H9 (cell line): ENCODE measurements around the gene TSPYL2. TPM values are rescaled to one million over a fixed set of nuclear protein-coding genes. Genes with fewer than 3 reads are reported as not detected.

Source experiments
- DNase-seq: peaks from one replicate; pipeline ENCODE4 v3.0.0-alpha.2; 2017
- H2AFZ ChIP-seq: one replicate; pipeline ENCODE4 v1.6.1; 2013; ENCODE audit warnings: mild to moderate bottlenecking, low read length, control low read depth, moderate library complexity
- H2AK5ac ChIP-seq: 2 replicates; pipeline ENCODE4 v1.6.1; 2013; ENCODE audit warnings: low read length, control low read depth, mixed read lengths; ENCODE audit not compliant: insufficient read length
- H2BK120ac ChIP-seq: one replicate; pipeline ENCODE4 v1.6.1; 2013; ENCODE audit warnings: low read depth, mild to moderate bottlenecking, low read length, control low read depth, inconsistent platforms; ENCODE audit not compliant: poor library complexity, severe bottlenecking
- H2BK12ac ChIP-seq: 2 replicates; pipeline ENCODE4 v1.6.1; 2013; ENCODE audit warnings: low read length, control low read depth, mixed read lengths, low read depth; ENCODE audit not compliant: insufficient read length
- H2BK15ac ChIP-seq: 2 replicates; pipeline ENCODE4 v1.6.1; 2013; ENCODE audit warnings: low read depth, low read length, control low read depth
- H2BK20ac ChIP-seq: one replicate; pipeline ENCODE4 v1.6.1; 2013; ENCODE audit warnings: low read depth, mild to moderate bottlenecking, low read length, control low read depth, inconsistent platforms; ENCODE audit not compliant: poor library complexity, severe bottlenecking
- H2BK5ac ChIP-seq: 2 replicates; pipeline ENCODE4 v1.6.1; 2013; ENCODE audit warnings: low read length, control low read depth, mixed read lengths; ENCODE audit not compliant: insufficient read length
- H3K14ac ChIP-seq: 2 replicates; pipeline ENCODE4 v1.6.1; 2013; ENCODE audit warnings: low read length, control low read depth; ENCODE audit not compliant: insufficient read depth
- H3K18ac ChIP-seq: 2 replicates; pipeline ENCODE4 v1.6.1; 2013; ENCODE audit warnings: low read depth, mild to moderate bottlenecking, mixed read lengths, low read length, control low read depth; ENCODE audit not compliant: insufficient read length
- H3K23ac ChIP-seq: 2 replicates; pipeline ENCODE4 v1.6.1; 2013; ENCODE audit warnings: low read length, control low read depth, mixed read lengths, low read depth; ENCODE audit not compliant: insufficient read length
- H3K23me2 ChIP-seq: 2 replicates; pipeline ENCODE4 v1.6.1; 2013; ENCODE audit warnings: low read depth, mild to moderate bottlenecking, mixed read lengths, low read length, control low read depth; ENCODE audit not compliant: insufficient read length, poor library complexity, severe bottlenecking
- H3K27ac ChIP-seq: 2 replicates; pipeline ENCODE4 v1.5.1; 2013; ENCODE audit warnings: low read length, control low read depth, mixed read lengths, low read depth; ENCODE audit not compliant: insufficient read length
- H3K27me3 ChIP-seq: 2 replicates; pipeline ENCODE4 v1.6.1; 2013; ENCODE audit warnings: low read length, control low read depth, inconsistent platforms; ENCODE audit not compliant: insufficient read depth
- H3K4ac ChIP-seq: 2 replicates; pipeline ENCODE4 v1.6.1; 2013; ENCODE audit warnings: low read depth, mild to moderate bottlenecking, control low read depth, inconsistent platforms, low read length, moderate library complexity
- H3K4me1 ChIP-seq: 2 replicates; pipeline ENCODE4 v1.6.1; 2013; ENCODE audit warnings: low read length, control low read depth, inconsistent platforms; ENCODE audit not compliant: insufficient read depth
- H3K4me2 ChIP-seq: 2 replicates; pipeline ENCODE4 v1.6.1; 2013; ENCODE audit warnings: low read length, control low read depth, mixed read lengths; ENCODE audit not compliant: insufficient read length, insufficient read depth
- H3K56ac ChIP-seq: 2 replicates; pipeline ENCODE4 v1.6.1; 2013; ENCODE audit warnings: low read depth, mild to moderate bottlenecking, mixed read lengths, low read length, control low read depth; ENCODE audit not compliant: insufficient read length
- H3K79me1 ChIP-seq: 2 replicates; pipeline ENCODE4 v1.6.1; 2013; ENCODE audit warnings: low read depth, mild to moderate bottlenecking, moderate library complexity, low read length, control low read depth, inconsistent platforms; ENCODE audit not compliant: insufficient read depth, poor library complexity, severe bottlenecking
- H3K79me2 ChIP-seq: 2 replicates; pipeline ENCODE4 v1.6.1; 2013; ENCODE audit warnings: low read length, control low read depth, inconsistent platforms; ENCODE audit not compliant: insufficient read depth
- H3K9ac ChIP-seq: 2 replicates; pipeline ENCODE4 v1.6.1; 2013; ENCODE audit warnings: low read length, control low read depth, mixed read lengths; ENCODE audit not compliant: insufficient read length; ENCODE audit errors: extremely low read depth
- H3K9me3 ChIP-seq: one replicate; pipeline ENCODE4 v1.6.1; 2013; ENCODE audit warnings: low read depth, low read length, inconsistent platforms; ENCODE audit not compliant: control insufficient read depth
- H3T11ph ChIP-seq: one replicate; pipeline ENCODE4 v1.6.1; 2013; ENCODE audit warnings: mild to moderate bottlenecking, low read length, control low read depth, inconsistent platforms
- H4K20me1 ChIP-seq: one replicate; pipeline ENCODE4 v1.6.1; 2013; ENCODE audit not compliant: control insufficient read depth, insufficient read length, insufficient read depth
- H4K5ac ChIP-seq: 2 replicates; pipeline ENCODE4 v1.6.1; 2013; ENCODE audit warnings: low read depth, mild to moderate bottlenecking, mixed read lengths, low read length, control low read depth; ENCODE audit not compliant: insufficient read length
- H4K8ac ChIP-seq: replicated peaks from 2 replicates; pipeline ENCODE4 v1.6.1; 2013; ENCODE audit warnings: low read length, control low read depth, mixed read lengths, low read depth; ENCODE audit not compliant: insufficient read length
- H4K91ac ChIP-seq: 2 replicates; pipeline ENCODE4 v1.6.1; 2013; ENCODE audit warnings: low read depth, mild to moderate bottlenecking, moderate library complexity, mixed read lengths, low read length, control low read depth; ENCODE audit not compliant: insufficient read length
- H3K27ac Mint-ChIP-seq, 3 experiments: 2 replicates in 2 of 3; 3 replicates in 1 of 3; pipeline ENCODE4 v1.8.0; 2020 to 2021; ENCODE audit warnings: mixed read lengths in 3 of 3, mild to moderate bottlenecking in 1 of 3, moderate library complexity in 1 of 3
- H3K27me3 Mint-ChIP-seq: 2 replicates; pipeline ENCODE4 v1.8.0; 2021; ENCODE audit warnings: low read depth, mild to moderate bottlenecking, moderate library complexity, mixed read lengths
- H3K36me3 Mint-ChIP-seq, 3 experiments: 2 replicates in 2 of 3; 3 replicates in 1 of 3; pipeline ENCODE4 v1.8.0; 2020 to 2021; ENCODE audit warnings: low read depth in 3 of 3, mixed read lengths in 3 of 3; ENCODE audit not compliant: insufficient read depth in 1 of 3
- H3K4me1 Mint-ChIP-seq, 2 experiments: 2 replicates each; pipeline ENCODE4 v1.8.0; 2020; ENCODE audit warnings: mixed read lengths in 2 of 2
- H3K4me3 Mint-ChIP-seq, 2 experiments: 2 replicates in 1 of 2; 3 replicates in 1 of 2; pipeline ENCODE4 v1.8.0; 2020 to 2021; ENCODE audit warnings: mild to moderate bottlenecking in 2 of 2, mixed read lengths in 2 of 2, moderate library complexity in 1 of 2
- H3K9me3 Mint-ChIP-seq, 2 experiments: 2 replicates in 1 of 2; 3 replicates in 1 of 2; pipeline ENCODE4 v1.8.0; 2020; ENCODE audit warnings: mild to moderate bottlenecking in 2 of 2, mixed read lengths in 2 of 2, moderate library complexity in 1 of 2
- WGBS: extraction: QIAGEN DNeasy Blood & Tissue Kit; methylation state at CpG from one replicate; pipeline ENCODE4 v1.1.7; 2013; ENCODE audit warnings: missing lambda C conversion rate, low lambda C conversion rate, mixed read lengths; ENCODE audit not compliant: insufficient read length; ENCODE audit errors: extremely low coverage; 5-methylcytosine and 5-hydroxymethylcytosine counted together
- total RNA-seq: library from RNA; stranded (reverse); gene quantifications from 2 replicates; pipeline ENCODE4 v1.2.1, GENCODE V29; 2021
- TF ChIP-seq, protein P1 (sequence below): fragments of 200-600 bp; sonication (generic); conservative IDR thresholded peaks from 3 replicates; pipeline ENCODE4 v1.8.0; 2021; ENCODE audit warnings: antibody characterized with exemption, mild to moderate bottlenecking

Gene TSPYL2
- total RNA-seq, 1 experiment from 2014 or later = 24.6 TPM

DNA sequence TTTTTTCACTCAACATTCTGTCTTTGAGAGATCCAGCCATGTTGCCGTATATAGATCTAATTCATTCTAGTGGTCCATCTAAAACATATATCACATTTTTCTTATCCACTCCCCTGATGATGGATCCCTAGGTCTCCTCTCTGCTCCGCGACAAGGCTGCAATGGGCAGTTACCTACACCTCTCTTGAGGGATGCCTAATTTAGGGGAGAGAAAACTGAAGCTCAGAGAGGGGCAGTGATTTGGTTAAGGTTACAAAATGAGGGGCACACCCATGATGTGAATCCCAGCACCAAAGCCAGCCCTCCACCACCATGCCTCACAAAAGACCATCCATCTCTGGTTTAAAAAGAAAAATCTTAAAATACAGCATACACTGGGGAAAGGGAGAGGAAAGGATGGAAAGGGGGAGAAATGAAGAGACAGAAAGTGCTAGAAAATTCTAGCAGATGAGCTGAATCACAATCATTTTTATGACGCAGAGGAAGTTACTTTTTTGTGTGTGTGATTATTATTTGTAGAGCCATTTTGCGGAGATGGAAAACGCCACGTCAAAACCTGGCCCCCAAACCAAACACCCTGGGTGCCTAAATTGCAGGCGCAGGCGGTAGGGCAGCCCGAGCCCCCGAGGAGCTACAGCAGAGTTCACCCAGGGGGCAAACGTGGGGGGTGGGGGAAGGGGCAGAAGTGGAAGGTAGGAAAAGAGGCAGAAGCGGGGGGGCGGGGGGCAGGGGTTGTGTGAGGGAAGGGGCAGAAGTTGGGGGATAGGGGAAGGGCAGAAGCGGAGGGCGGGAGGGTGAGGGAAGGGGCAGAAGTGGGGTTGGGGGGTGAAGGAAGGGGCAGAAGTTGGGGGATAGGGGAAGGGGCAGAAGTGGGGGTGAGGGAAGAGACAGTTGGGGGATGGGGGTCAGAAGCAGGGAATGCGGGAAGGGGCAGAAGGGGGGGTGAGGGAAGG is 1.3 kb upstream of the TSPYL2 start:
- peaks cover 65 to 78% of the 10 kb centered on the region in 2 experiments for H3K9me3 Mint-ChIP-seq
- peaks cover 3% of the 10 kb centered on the region for H3K23me2 ChIP-seq
- no peak overlapping the region for H3K4ac ChIP-seq
- no peak overlapping the region for H3K27ac ChIP-seq
- H3K36me3 Mint-ChIP-seq = peaks cover 27 to 34% (median 33%) of the 10 kb centered on the region in 3 experiments
- H3K79me1 ChIP-seq = no peaks in the 10 kb centered on the region
- H3K27ac Mint-ChIP-seq = peak overlapping the region in 1 of 3 experiments; percentile 90; a peak in 3 of 7 replicates
- no peaks in the 10 kb centered on the region for H3K4me1 ChIP-seq
- H3K27me3 Mint-ChIP-seq = peaks cover 14% of the 10 kb centered on the region
- H3K9ac ChIP-seq = no peak overlapping the region
- H2AK5ac ChIP-seq = no peak overlapping the region
- H2AFZ ChIP-seq = no peak overlapping the region
- H3K79me2 ChIP-seq = no peaks in the 10 kb centered on the region
- H3K56ac ChIP-seq = no peak overlapping the region
- H4K5ac ChIP-seq = no peak overlapping the region
- H3K4me3 Mint-ChIP-seq = peak overlapping the region; percentile 64 to 82
- 0 out of 2 replicates have a peak, but pooled peaks cover 3% of the 10 kb centered on the region for H3K27me3 ChIP-seq
- H2BK15ac ChIP-seq = no peak overlapping the region
- H4K8ac ChIP-seq = no peak overlapping the region
- no peak overlapping the region for H3K18ac ChIP-seq
- no peak overlapping the region for H3K23ac ChIP-seq
- no peak overlapping the region for H2BK12ac ChIP-seq
- H3K9me3 ChIP-seq = peaks cover 52% of the 10 kb centered on the region
- DNase-seq = no peak
- no peak overlapping the region for H3K14ac ChIP-seq
- H4K91ac ChIP-seq = no peak overlapping the region
- TF ChIP-seq, protein P1, sequence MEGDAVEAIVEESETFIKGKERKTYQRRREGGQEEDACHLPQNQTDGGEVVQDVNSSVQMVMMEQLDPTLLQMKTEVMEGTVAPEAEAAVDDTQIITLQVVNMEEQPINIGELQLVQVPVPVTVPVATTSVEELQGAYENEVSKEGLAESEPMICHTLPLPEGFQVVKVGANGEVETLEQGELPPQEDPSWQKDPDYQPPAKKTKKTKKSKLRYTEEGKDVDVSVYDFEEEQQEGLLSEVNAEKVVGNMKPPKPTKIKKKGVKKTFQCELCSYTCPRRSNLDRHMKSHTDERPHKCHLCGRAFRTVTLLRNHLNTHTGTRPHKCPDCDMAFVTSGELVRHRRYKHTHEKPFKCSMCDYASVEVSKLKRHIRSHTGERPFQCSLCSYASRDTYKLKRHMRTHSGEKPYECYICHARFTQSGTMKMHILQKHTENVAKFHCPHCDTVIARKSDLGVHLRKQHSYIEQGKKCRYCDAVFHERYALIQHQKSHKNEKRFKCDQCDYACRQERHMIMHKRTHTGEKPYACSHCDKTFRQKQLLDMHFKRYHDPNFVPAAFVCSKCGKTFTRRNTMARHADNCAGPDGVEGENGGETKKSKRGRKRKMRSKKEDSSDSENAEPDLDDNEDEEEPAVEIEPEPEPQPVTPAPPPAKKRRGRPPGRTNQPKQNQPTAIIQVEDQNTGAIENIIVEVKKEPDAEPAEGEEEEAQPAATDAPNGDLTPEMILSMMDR = no peak
- WGBS = no CpG with 5 or more reads among the region's 17 CpGs
- H3T11ph ChIP-seq = no peak overlapping the region
- peak overlapping the region; percentile 5 for H3K4me2 ChIP-seq
- no peak overlapping the region for H2BK5ac ChIP-seq
- H2BK120ac ChIP-seq = no peak overlapping the region
- no peaks in the 10 kb centered on the region for H4K20me1 ChIP-seq
- H3K4me1 Mint-ChIP-seq = peaks cover 6 to 21% of the 10 kb centered on the region in 2 experiments
- no peak overlapping the region for H2BK20ac ChIP-seq
